Thyroid gland (tissue), 4 donors: ENCODE measurements around the gene TANC2. TPM values are rescaled to one million over a fixed set of nuclear protein-coding genes. Genes with fewer than 3 reads are reported as not detected.

Experiments
- DNase-seq, 2 donors: peaks; one replicate each; pipeline ENCODE4 v3.0.0-alpha.2; 2019
- H3K27ac ChIP-seq, 3 donors: fragments of 200-600 bp; sonication (generic); 1 replicate in 2 of 3; 2 replicates in 1 of 3; pipeline ENCODE4 v1.5.1; 2016 to 2019; ENCODE audit warnings: mild to moderate bottlenecking in 1 of 3, moderate library complexity in 1 of 3
- H3K27me3 ChIP-seq: fragments of 200-600 bp; sonication (generic); one replicate; pipeline ENCODE4 v1.5.1; 2019
- H3K36me3 ChIP-seq, 2 donors: fragments of 200-600 bp; sonication (generic); one replicate each; pipeline ENCODE4 v1.5.1; 2016 to 2019
- H3K4me1 ChIP-seq, 2 donors: fragments of 200-600 bp; sonication (generic); one replicate each; pipeline ENCODE4 v1.5.1; 2017 to 2019
- H3K4me3 ChIP-seq, 3 donors: fragments of 200-600 bp; sonication (generic); replicated peaks in 1 of 3; 1 replicate in 2 of 3; 2 replicates in 1 of 3; pipeline ENCODE4 v1.5.1; 2016; ENCODE audit warnings: mild to moderate bottlenecking in 1 of 3
- H3K9me3 ChIP-seq: fragments of 200-600 bp; sonication (generic); one replicate; pipeline ENCODE4 v1.5.1; 2017
- CTCF ChIP-seq, 6 experiments: fragments of 200-600 bp in 3 of 6; fragments of 450-650 bp in 3 of 6; sonication (generic) in 3 of 6; IDR thresholded peaks; one replicate each; pipeline ENCODE4 v1.5.1; 2016 to 2019; ENCODE audit warnings: antibody characterized with exemption in 6 of 6, mild to moderate bottlenecking in 2 of 6, inconsistent platforms in 1 of 6, moderate library complexity in 1 of 6
- POLR2A ChIP-seq, 2 donors: fragments of 450-650 bp; IDR thresholded peaks; one replicate each; pipeline ENCODE4 v1.6.1; 2017; ENCODE audit warnings: antibody characterized with exemption in 2 of 2, mild to moderate bottlenecking in 2 of 2, moderate library complexity in 1 of 2
- WGBS, 2 donors: methylation state at CpG; one replicate each; pipeline ENCODE4 v1.1.5; 2017; 5-methylcytosine and 5-hydroxymethylcytosine counted together
- intact Hi-C: fragments of 100-400 bp; cut with DNase I; formaldehyde crosslinking; loops from one replicate; pipeline ENCODE4 v1.15.1; 2023
- total RNA-seq, 4 donors: library from RNA; depleted of rRNA; stranded (reverse); fragments of >200 nt; gene quantifications; one replicate each; pipeline ENCODE4 v1.2.3, GENCODE V29; 2016

The TANC2 gene
- total RNA-seq, 4 donors from 2014 or later: 15.2 to 22.2 (median 19.6) TPM

GRCh38 chr17:62989501-62989900, 23.5 kb downstream of the TANC2 start:
- intact Hi-C loops: no loop called here
- WGBS, 2 donors: 87 to 91% methylated on average over 5 of the region's 5 CpGs
- H3K9me3 ChIP-seq: no peaks in the 10 kb centered on the region
- DNase-seq: no peak
- H3K27me3 ChIP-seq: no peaks in the 10 kb centered on the region
- H3K36me3 ChIP-seq: no peaks in the 10 kb centered on the region
- H3K4me3 ChIP-seq: no peak overlapping the region
- TF ChIP-seq POLR2A (IDR thresholded peaks at IDR 0.05) (no peak), CTCF (IDR thresholded peaks at IDR 0.05) (no peak)
- no peak overlapping the region for H3K27ac ChIP-seq
- H3K4me1 ChIP-seq: no peaks in the 10 kb centered on the region

GRCh38 chr17:62994931-62995330, 28.9 kb downstream of the TANC2 start:
- TF ChIP-seq POLR2A (IDR thresholded peaks at IDR 0.05): no peak
- TF ChIP-seq CTCF (IDR thresholded peaks at IDR 0.05): no peak
- no peaks in the 10 kb centered on the region for H3K4me1 ChIP-seq
- no peaks in the 10 kb centered on the region for H3K36me3 ChIP-seq
- no peak overlapping the region for H3K4me3 ChIP-seq
- 84 to 90% methylated on average over 4 of the region's 4 CpGs for WGBS, 2 donors
- no peak for DNase-seq
- H3K27me3 ChIP-seq: no peaks in the 10 kb centered on the region
- no peaks in the 10 kb centered on the region for H3K9me3 ChIP-seq
- intact Hi-C loops: no loop called here
- no peak overlapping the region for H3K27ac ChIP-seq

- intact Hi-C loops: no loop called here
- WGBS, 2 donors: 89 to 97% methylated on average over 3 of the region's 3 CpGs
- H3K9me3 ChIP-seq: no peaks in the 10 kb centered on the region
- no peaks in the 10 kb centered on the region for H3K4me1 ChIP-seq
- no peak overlapping the region for H3K4me3 ChIP-seq
- H3K36me3 ChIP-seq: no peaks in the 10 kb centered on the region
- no peak for TF ChIP-seq POLR2A (IDR thresholded peaks at IDR 0.05)
- peak in 2 of 6 experiments; percentile 24 to 46 for TF ChIP-seq CTCF (IDR thresholded peaks at IDR 0.05)
- H3K27me3 ChIP-seq: no peaks in the 10 kb centered on the region
- H3K27ac ChIP-seq: no peak overlapping the region
- DNase-seq: peak; percentile 7 to 15
Observed at GRCh38 chr17:62995377-62995885, 29.4 kb downstream of the TANC2 start.

- H3K9me3 ChIP-seq: no peaks in the 10 kb centered on the region
- H3K27me3 ChIP-seq: no peaks in the 10 kb centered on the region
- H3K36me3 ChIP-seq: no peaks in the 10 kb centered on the region
- no peak overlapping the region for H3K27ac ChIP-seq
- H3K4me1 ChIP-seq: no peaks in the 10 kb centered on the region
- no peak for DNase-seq
- WGBS, 2 donors: 94% methylated on average over 8 of the region's 8 CpGs
- intact Hi-C loops: no loop called here
- TF ChIP-seq POLR2A (IDR thresholded peaks at IDR 0.05) (no peak), CTCF (IDR thresholded peaks at IDR 0.05) (no peak)
- no peak overlapping the region for H3K4me3 ChIP-seq
Observed at GRCh38 chr17:62996221-62996620, 30.2 kb downstream of the TANC2 start.

- DNase-seq: no peak
- 94 to 96% methylated on average over 1 of the region's 1 CpG for WGBS, 2 donors
- Histone ChIP-seq H3K27me3 (no peaks in the 10 kb centered on the region), H3K9me3 (no peaks in the 10 kb centered on the region), H3K27ac (no peak overlapping the region), H3K4me3 (no peak overlapping the region), H3K36me3 (no peaks in the 10 kb centered on the region), H3K4me1 (no peaks in the 10 kb centered on the region)
- TF ChIP-seq POLR2A (IDR thresholded peaks at IDR 0.05): no peak
- TF ChIP-seq CTCF (IDR thresholded peaks at IDR 0.05): no peak
- intact Hi-C loops: no loop called here
Observed at GRCh38 chr17:62998166-62998565, 32.1 kb downstream of the TANC2 start.
